ENCODE results near the gene GTF2E1.

DNA sequence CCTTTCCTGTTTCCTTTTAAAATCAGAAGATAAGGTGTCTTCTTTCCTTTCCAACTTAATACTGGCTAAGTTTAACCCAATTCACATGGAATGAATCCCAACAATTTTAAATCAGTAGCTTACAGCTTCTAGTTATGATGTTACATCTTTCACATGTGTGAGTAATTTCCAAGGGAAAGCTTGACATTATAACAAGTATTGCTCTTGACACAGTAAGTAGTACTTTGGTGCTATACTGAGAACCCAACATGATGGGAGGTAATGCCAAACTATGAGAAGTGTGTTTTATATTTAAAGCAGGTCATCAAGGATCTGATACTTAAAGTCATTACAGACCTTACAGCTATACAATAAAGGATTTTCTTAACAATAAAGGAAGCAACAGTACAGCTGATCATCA, 29.3 kb upstream of the GTF2E1 start:
- TF ChIP-seq POLR2A (IDR thresholded peaks at IDR 0.05) (no peak), POLR2AphosphoS5 (IDR thresholded peaks at IDR 0.05; ENCODE audit: insufficient read depth in 1 of 2, low read depth in 1 of 2) (no peak)
- TF ChIP-seq, protein P1, sequence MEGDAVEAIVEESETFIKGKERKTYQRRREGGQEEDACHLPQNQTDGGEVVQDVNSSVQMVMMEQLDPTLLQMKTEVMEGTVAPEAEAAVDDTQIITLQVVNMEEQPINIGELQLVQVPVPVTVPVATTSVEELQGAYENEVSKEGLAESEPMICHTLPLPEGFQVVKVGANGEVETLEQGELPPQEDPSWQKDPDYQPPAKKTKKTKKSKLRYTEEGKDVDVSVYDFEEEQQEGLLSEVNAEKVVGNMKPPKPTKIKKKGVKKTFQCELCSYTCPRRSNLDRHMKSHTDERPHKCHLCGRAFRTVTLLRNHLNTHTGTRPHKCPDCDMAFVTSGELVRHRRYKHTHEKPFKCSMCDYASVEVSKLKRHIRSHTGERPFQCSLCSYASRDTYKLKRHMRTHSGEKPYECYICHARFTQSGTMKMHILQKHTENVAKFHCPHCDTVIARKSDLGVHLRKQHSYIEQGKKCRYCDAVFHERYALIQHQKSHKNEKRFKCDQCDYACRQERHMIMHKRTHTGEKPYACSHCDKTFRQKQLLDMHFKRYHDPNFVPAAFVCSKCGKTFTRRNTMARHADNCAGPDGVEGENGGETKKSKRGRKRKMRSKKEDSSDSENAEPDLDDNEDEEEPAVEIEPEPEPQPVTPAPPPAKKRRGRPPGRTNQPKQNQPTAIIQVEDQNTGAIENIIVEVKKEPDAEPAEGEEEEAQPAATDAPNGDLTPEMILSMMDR (IDR thresholded peaks at IDR 0.05) = no peak

All from vagina (tissue), 2 donors.